Activated T-cell treated with anti-CD3 and anti-CD28 coated beads, Interleukin-2, amount 50 U/mL, for 4 hours (primary cell): ENCODE data around the gene GK. TPM values are rescaled to one million over a fixed set of nuclear protein-coding genes. Genes with fewer than 3 reads are reported as not detected.
"Not testable (repeated sequence)": the region's sequence is repeated elsewhere in the genome, so short reads cannot be mapped to it uniquely, and the experiment has no call there.

Experiments used
- ATAC-seq, 2 donors: fragments of 200-7000 bp; cut with Tn5 transposase; one replicate each; pipeline ENCODE4 v1.10.0; 2021
- DNase-seq: peaks from one replicate; pipeline ENCODE4 v3.0.0-alpha.2; 2020
- H3K27me3 Mint-ChIP-seq: one replicate; pipeline ENCODE4 v1.8.0; 2021; ENCODE audit warnings: low read depth, mixed read lengths
- H3K36me3 Mint-ChIP-seq: one replicate; pipeline ENCODE4 v1.8.0; 2022; ENCODE audit warnings: mixed read lengths; ENCODE audit not compliant: insufficient read depth
- H3K4me1 Mint-ChIP-seq: one replicate; pipeline ENCODE4 v1.8.0; 2021; ENCODE audit warnings: low read depth, mixed read lengths
- H3K4me3 Mint-ChIP-seq: one replicate; pipeline ENCODE4 v1.8.0; 2021; ENCODE audit warnings: mild to moderate bottlenecking, moderate library complexity, mixed read lengths
- H3K9me3 Mint-ChIP-seq: one replicate; pipeline ENCODE4 v1.8.0; 2021; ENCODE audit warnings: mixed read lengths
- total RNA-seq, 3 donors: library from RNA; stranded (reverse); gene quantifications; one replicate each; pipeline ENCODE4 v1.2.1, GENCODE V29; 2021

Gene GK
- total RNA-seq, 3 donors from 2014 or later, result 34.7 to 53.4 (median 41.4) TPM

- H3K9me3 Mint-ChIP-seq, result no peaks in the 10 kb centered on the region
- peaks cover 6% of the 10 kb centered on the region for H3K4me1 Mint-ChIP-seq
- H3K4me3 Mint-ChIP-seq, result no peak overlapping the region
- H3K36me3 Mint-ChIP-seq, result peaks cover 14% of the 10 kb centered on the region
- no peak for ATAC-seq
- no peaks in the 10 kb centered on the region for H3K27me3 Mint-ChIP-seq
- no peak for DNase-seq
Measured at GRCh38 chrX:30665471-30665870, 12.2 kb downstream of the GK start.

- Mint-ChIP-seq H3K36me3 (peaks cover 14% of the 10 kb centered on the region), H3K4me3 (no peak overlapping the region), H3K4me1 (peaks cover 5% of the 10 kb centered on the region), H3K27me3 (no peaks in the 10 kb centered on the region), H3K9me3 (no peaks in the 10 kb centered on the region)
- ATAC-seq (no peak), DNase-seq (no peak)
Measured at GRCh38 chrX:30666094-30666493, 12.9 kb downstream of the GK start.

GRCh38 chrX:30668581-30668980 lies 15.4 kb downstream of the GK start:
- Mint-ChIP-seq H3K4me1 (no peaks in the 10 kb centered on the region), H3K9me3 (no peaks in the 10 kb centered on the region), H3K4me3 (no peak overlapping the region), H3K27me3 (no peaks in the 10 kb centered on the region), H3K36me3 (peaks cover 15% of the 10 kb centered on the region)
- ATAC-seq, result no peak
- no peak for DNase-seq

GRCh38 chrX:30671189-30671588 lies 18.0 kb downstream of the GK start:
- ATAC-seq, H3K4me3 Mint-ChIP-seq, H3K9me3 Mint-ChIP-seq, H3K4me1 Mint-ChIP-seq, DNase-seq, H3K27me3 Mint-ChIP-seq: not testable (repeated sequence)
- H3K36me3 Mint-ChIP-seq, result peaks cover 19% of the 10 kb centered on the region

- no peak overlapping the region for H3K4me3 Mint-ChIP-seq
- DNase-seq (no peak), ATAC-seq (no peak)
- H3K27me3 Mint-ChIP-seq, result no peaks in the 10 kb centered on the region
- peaks cover 20% of the 10 kb centered on the region for H3K36me3 Mint-ChIP-seq
- H3K9me3 Mint-ChIP-seq, result no peaks in the 10 kb centered on the region
- no peaks in the 10 kb centered on the region for H3K4me1 Mint-ChIP-seq
Measured at GRCh38 chrX:30673127-30673796, 20.0 kb downstream of the GK start.

- Mint-ChIP-seq H3K36me3 (peaks cover 14% of the 10 kb centered on the region), H3K9me3 (no peaks in the 10 kb centered on the region), H3K4me1 (no peaks in the 10 kb centered on the region), H3K27me3 (no peaks in the 10 kb centered on the region), H3K4me3 (no peak overlapping the region)
- DNase-seq (no peak), ATAC-seq (no peak)
Measured at GRCh38 chrX:30673884-30674598, 20.8 kb downstream of the GK start.

GRCh38 chrX:30674799-30675198 lies 21.6 kb downstream of the GK start:
- Mint-ChIP-seq H3K4me1 (no peaks in the 10 kb centered on the region), H3K36me3 (peaks cover 14% of the 10 kb centered on the region), H3K27me3 (no peaks in the 10 kb centered on the region), H3K4me3 (no peak overlapping the region), H3K9me3 (no peaks in the 10 kb centered on the region)
- no peak for ATAC-seq
- no peak for DNase-seq

- H3K36me3 Mint-ChIP-seq, result peaks cover 13% of the 10 kb centered on the region
- ATAC-seq (no peak), DNase-seq (no peak)
- H3K4me1 Mint-ChIP-seq, result no peaks in the 10 kb centered on the region
- H3K4me3 Mint-ChIP-seq, result no peak overlapping the region
- H3K9me3 Mint-ChIP-seq, result no peaks in the 10 kb centered on the region
- H3K27me3 Mint-ChIP-seq, result no peaks in the 10 kb centered on the region
Measured at GRCh38 chrX:30679369-30679768, 26.1 kb downstream of the GK start.

- ATAC-seq (no peak), DNase-seq (no peak)
- Mint-ChIP-seq H3K36me3 (peaks cover 9% of the 10 kb centered on the region), H3K9me3 (no peaks in the 10 kb centered on the region), H3K4me3 (no peak overlapping the region), H3K27me3 (no peaks in the 10 kb centered on the region), H3K4me1 (no peaks in the 10 kb centered on the region)
Measured at GRCh38 chrX:30680618-30681017, 27.4 kb downstream of the GK start.

- H3K9me3 Mint-ChIP-seq, result no peaks in the 10 kb centered on the region
- H3K4me1 Mint-ChIP-seq, result no peaks in the 10 kb centered on the region
- ATAC-seq (no peak), DNase-seq (no peak)
- peaks cover 15% of the 10 kb centered on the region for H3K36me3 Mint-ChIP-seq
- no peaks in the 10 kb centered on the region for H3K27me3 Mint-ChIP-seq
- no peak overlapping the region for H3K4me3 Mint-ChIP-seq
Measured at GRCh38 chrX:30688641-30689040, 35.4 kb downstream of the GK start.

- ATAC-seq (no peak), DNase-seq (no peak)
Measured at GRCh38 chrX:30689116-30689515, 35.9 kb downstream of the GK start.

GRCh38 chrX:30690330-30690729 lies 37.1 kb downstream of the GK start:
- Mint-ChIP-seq H3K27me3 (no peaks in the 10 kb centered on the region), H3K36me3 (peaks cover 14% of the 10 kb centered on the region), H3K9me3 (no peaks in the 10 kb centered on the region), H3K4me1 (no peaks in the 10 kb centered on the region), H3K4me3 (no peak overlapping the region)
- ATAC-seq (no peak), DNase-seq (no peak)

More at GRCh38 chrX:30689116-30689515, 35.9 kb downstream of the GK start:
- Mint-ChIP-seq H3K4me1 (no peaks in the 10 kb centered on the region), H3K9me3 (no peaks in the 10 kb centered on the region), H3K4me3 (no peak overlapping the region), H3K27me3 (no peaks in the 10 kb centered on the region), H3K36me3 (peaks cover 14% of the 10 kb centered on the region)

GRCh38 chrX:30693999-30694650 lies 40.9 kb downstream of the GK start:
- DNase-seq (no peak), ATAC-seq (no peak)
- H3K27me3 Mint-ChIP-seq, result no peaks in the 10 kb centered on the region
- H3K36me3 Mint-ChIP-seq, result peaks cover 7% of the 10 kb centered on the region
- no peaks in the 10 kb centered on the region for H3K9me3 Mint-ChIP-seq
- no peaks in the 10 kb centered on the region for H3K4me1 Mint-ChIP-seq
- no peak overlapping the region for H3K4me3 Mint-ChIP-seq

- H3K27me3 Mint-ChIP-seq, result no peaks in the 10 kb centered on the region
Measured at GRCh38 chrX:30702736-30703135, 49.5 kb downstream of the GK start.

More at GRCh38 chrX:30702736-30703135, 49.5 kb downstream of the GK start:
- DNase-seq (no peak), ATAC-seq (no peak)
- H3K4me3 Mint-ChIP-seq, result no peak overlapping the region
- H3K4me1 Mint-ChIP-seq, result no peaks in the 10 kb centered on the region
- H3K36me3 Mint-ChIP-seq, result peaks cover 14% of the 10 kb centered on the region
- H3K9me3 Mint-ChIP-seq, result no peaks in the 10 kb centered on the region
